Progenitor cell of endocrine pancreas (in vitro differentiated cells): ENCODE results near the gene RGS17. TPM values are rescaled to one million over a fixed set of nuclear protein-coding genes. Genes with fewer than 3 reads are reported as not detected.

Experiments used
- DNase-seq: peaks from one replicate; pipeline ENCODE4 v3.0.0; 2021; ENCODE audit warnings: low spot score; ENCODE audit not compliant: unreplicated experiment
- H3K27ac Mint-ChIP-seq: 2 replicates; pipeline ENCODE4 v1.8.0; 2021; ENCODE audit warnings: mild to moderate bottlenecking, moderate library complexity, mixed read lengths
- H3K27me3 Mint-ChIP-seq: 2 replicates; pipeline ENCODE4 v1.8.0; 2021; ENCODE audit warnings: mixed read lengths
- H3K36me3 Mint-ChIP-seq: 2 replicates; pipeline ENCODE4 v1.8.0; 2022; ENCODE audit warnings: mixed read lengths; ENCODE audit not compliant: insufficient read depth
- H3K4me1 Mint-ChIP-seq: 2 replicates; pipeline ENCODE4 v1.8.0; 2021; ENCODE audit warnings: low read depth, mixed read lengths
- H3K4me3 Mint-ChIP-seq: 2 replicates; pipeline ENCODE4 v1.8.0; 2021; ENCODE audit warnings: low read depth, mild to moderate bottlenecking, moderate library complexity, mixed read lengths
- H3K9me3 Mint-ChIP-seq: 2 replicates; pipeline ENCODE4 v1.8.0; 2021; ENCODE audit warnings: low read depth, mixed read lengths
- CTCF ChIP-seq: fragments of 200-600 bp; sonication (generic); IDR thresholded peaks from one replicate; pipeline ENCODE4 v1.5.0; 2021; ENCODE audit warnings: antibody characterized with exemption, mild to moderate bottlenecking; ENCODE audit not compliant: unreplicated experiment
- total RNA-seq: library from RNA; stranded (reverse); gene quantifications from 2 replicates; pipeline ENCODE4 v1.2.1, GENCODE V29; 2021

The RGS17 gene
- total RNA-seq, 1 donor from 2014 or later = 2.6 TPM

- H3K27me3 Mint-ChIP-seq = no peaks in the 10 kb centered on the region
- no peak overlapping the region for H3K4me3 Mint-ChIP-seq
- TF ChIP-seq CTCF = no peak
- H3K9me3 Mint-ChIP-seq = peaks cover 28% of the 10 kb centered on the region
- DNase-seq = no peak
- H3K4me1 Mint-ChIP-seq = no peaks in the 10 kb centered on the region
- H3K36me3 Mint-ChIP-seq = no peaks in the 10 kb centered on the region
- no peak overlapping the region for H3K27ac Mint-ChIP-seq
Measured at GRCh38 chr6:153062516-153062915, 68.6 kb downstream of the RGS17 start.

GRCh38 chr6:153059757-153060156 lies 71.3 kb downstream of the RGS17 start:
- DNase-seq = no peak
- H3K4me1 Mint-ChIP-seq = no peaks in the 10 kb centered on the region
- no peaks in the 10 kb centered on the region for H3K27me3 Mint-ChIP-seq
- H3K9me3 Mint-ChIP-seq = peaks cover 12% of the 10 kb centered on the region
- no peaks in the 10 kb centered on the region for H3K36me3 Mint-ChIP-seq
- H3K4me3 Mint-ChIP-seq = no peak overlapping the region
- no peak overlapping the region for H3K27ac Mint-ChIP-seq
- no peak for TF ChIP-seq CTCF

- Mint-ChIP-seq H3K9me3 (peaks cover 12% of the 10 kb centered on the region), H3K27me3 (no peaks in the 10 kb centered on the region), H3K4me1 (no peaks in the 10 kb centered on the region), H3K36me3 (no peaks in the 10 kb centered on the region), H3K4me3 (no peak overlapping the region), H3K27ac (no peak overlapping the region)
- TF ChIP-seq CTCF = no peak
- no peak for DNase-seq
Measured at GRCh38 chr6:153059311-153059710, 71.8 kb downstream of the RGS17 start.

- Mint-ChIP-seq H3K9me3 (peaks cover 10% of the 10 kb centered on the region), H3K27me3 (no peaks in the 10 kb centered on the region), H3K4me3 (no peak overlapping the region), H3K36me3 (no peaks in the 10 kb centered on the region), H3K27ac (no peak overlapping the region), H3K4me1 (no peaks in the 10 kb centered on the region)
- no peak for TF ChIP-seq CTCF
- no peak for DNase-seq
Measured at GRCh38 chr6:153058909-153059308, 72.2 kb downstream of the RGS17 start.

GRCh38 chr6:153058291-153058690 lies 72.8 kb downstream of the RGS17 start:
- Mint-ChIP-seq H3K4me3 (no peak overlapping the region), H3K27ac (no peak overlapping the region), H3K36me3 (no peaks in the 10 kb centered on the region), H3K4me1 (no peaks in the 10 kb centered on the region), H3K27me3 (no peaks in the 10 kb centered on the region), H3K9me3 (peaks cover 4% of the 10 kb centered on the region)
- no peak for DNase-seq
- TF ChIP-seq CTCF = no peak

GRCh38 chr6:153056308-153056707 lies 74.8 kb downstream of the RGS17 start:
- Mint-ChIP-seq H3K27ac (no peak overlapping the region), H3K27me3 (no peaks in the 10 kb centered on the region), H3K9me3 (no peaks in the 10 kb centered on the region), H3K4me3 (no peak overlapping the region), H3K36me3 (no peaks in the 10 kb centered on the region), H3K4me1 (no peaks in the 10 kb centered on the region)
- no peak for TF ChIP-seq CTCF
- DNase-seq = no peak
